ENCODE data around the gene NPHP4.

DNA sequence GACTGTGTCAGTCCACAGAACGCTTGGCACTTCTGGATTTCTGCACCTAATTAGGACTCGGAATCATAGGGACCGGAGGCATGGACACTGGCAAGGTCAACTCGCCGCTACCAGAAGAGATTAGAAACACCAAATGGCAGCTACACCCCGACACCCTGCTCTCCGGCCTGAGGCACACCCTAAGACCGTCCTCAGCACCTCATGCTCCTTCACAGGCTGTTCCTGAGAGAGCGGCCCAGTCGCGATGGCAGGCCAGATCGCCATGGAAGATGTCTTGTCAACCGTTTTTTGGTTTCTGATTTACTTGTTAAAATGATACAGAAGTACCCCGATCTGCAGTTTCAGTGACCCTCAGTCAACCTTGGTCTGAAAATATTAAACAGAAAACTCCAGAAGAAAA lies 46.8 kb downstream of the NPHP4 start:
- TF ChIP-seq CTCF (IDR thresholded peaks at IDR 0.05) (no peak), TEAD4 (CRISPR knock-in tag; IDR thresholded peaks at IDR 0.05) (no peak), ZNF396 (CRISPR knock-in tag; IDR thresholded peaks at IDR 0.05; ENCODE audit: borderline replicate concordance) (no peak), SP1 (CRISPR knock-in tag; conservative IDR thresholded peaks at IDR 0.05) (no peak), ATF2 (CRISPR knock-in tag; IDR thresholded peaks at IDR 0.05; ENCODE audit: borderline replicate concordance, low read depth) (no peak), JAZF1 (CRISPR knock-in tag; IDR thresholded peaks at IDR 0.05) (no peak), ZBTB21 (CRISPR knock-in tag; IDR thresholded peaks at IDR 0.05; ENCODE audit: borderline replicate concordance) (no peak), MAX (CRISPR knock-in tag; IDR thresholded peaks at IDR 0.05) (no peak), ATF1 (CRISPR knock-in tag; IDR thresholded peaks at IDR 0.05) (no peak), NFE2L1 (CRISPR knock-in tag; IDR thresholded peaks at IDR 0.05) (no peak)
- TF ChIP-seq, protein P1, sequence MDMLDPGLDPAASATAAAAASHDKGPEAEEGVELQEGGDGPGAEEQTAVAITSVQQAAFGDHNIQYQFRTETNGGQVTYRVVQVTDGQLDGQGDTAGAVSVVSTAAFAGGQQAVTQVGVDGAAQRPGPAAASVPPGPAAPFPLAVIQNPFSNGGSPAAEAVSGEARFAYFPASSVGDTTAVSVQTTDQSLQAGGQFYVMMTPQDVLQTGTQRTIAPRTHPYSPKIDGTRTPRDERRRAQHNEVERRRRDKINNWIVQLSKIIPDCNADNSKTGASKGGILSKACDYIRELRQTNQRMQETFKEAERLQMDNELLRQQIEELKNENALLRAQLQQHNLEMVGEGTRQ (CRISPR knock-in tag; IDR thresholded peaks at IDR 0.05), result no peak
